Ovary (tissue), 3 donors: ENCODE measurements around the gene ZBTB8A.

ENCODE experiments used
- POLR2A ChIP-seq: fragments of 450-650 bp; IDR thresholded peaks from one replicate; pipeline ENCODE4 v1.6.1; 2017; ENCODE audit warnings: antibody characterized with exemption, mild to moderate bottlenecking, moderate library complexity
- TF ChIP-seq, protein P1 (sequence below), 3 donors: fragments of 450-650 bp in 2 of 3; fragments of 200-600 bp in 1 of 3; IDR thresholded peaks; one replicate each; pipeline versions ENCODE4 v1.5.1 to v1.8.0; 2016 to 2022; ENCODE audit warnings: antibody characterized with exemption in 3 of 3, mild to moderate bottlenecking in 1 of 3
- donor health status: DM: no; HTN: no; CAD: no.

GRCh38 chr1:32494196-32494595 lies 45.0 kb upstream of the ZBTB8A start:
- TF ChIP-seq, protein P1, sequence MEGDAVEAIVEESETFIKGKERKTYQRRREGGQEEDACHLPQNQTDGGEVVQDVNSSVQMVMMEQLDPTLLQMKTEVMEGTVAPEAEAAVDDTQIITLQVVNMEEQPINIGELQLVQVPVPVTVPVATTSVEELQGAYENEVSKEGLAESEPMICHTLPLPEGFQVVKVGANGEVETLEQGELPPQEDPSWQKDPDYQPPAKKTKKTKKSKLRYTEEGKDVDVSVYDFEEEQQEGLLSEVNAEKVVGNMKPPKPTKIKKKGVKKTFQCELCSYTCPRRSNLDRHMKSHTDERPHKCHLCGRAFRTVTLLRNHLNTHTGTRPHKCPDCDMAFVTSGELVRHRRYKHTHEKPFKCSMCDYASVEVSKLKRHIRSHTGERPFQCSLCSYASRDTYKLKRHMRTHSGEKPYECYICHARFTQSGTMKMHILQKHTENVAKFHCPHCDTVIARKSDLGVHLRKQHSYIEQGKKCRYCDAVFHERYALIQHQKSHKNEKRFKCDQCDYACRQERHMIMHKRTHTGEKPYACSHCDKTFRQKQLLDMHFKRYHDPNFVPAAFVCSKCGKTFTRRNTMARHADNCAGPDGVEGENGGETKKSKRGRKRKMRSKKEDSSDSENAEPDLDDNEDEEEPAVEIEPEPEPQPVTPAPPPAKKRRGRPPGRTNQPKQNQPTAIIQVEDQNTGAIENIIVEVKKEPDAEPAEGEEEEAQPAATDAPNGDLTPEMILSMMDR (IDR thresholded peaks at IDR 0.05), result no peak
- no peak for TF ChIP-seq POLR2A
